Measurements from ENCODE around the gene GRID1. TPM values are rescaled to one million over a fixed set of nuclear protein-coding genes. Genes with fewer than 3 reads are reported as not detected.

Gene GRID1
- total RNA-seq, 1 experiment from 2014 or later: not detected

DNA sequence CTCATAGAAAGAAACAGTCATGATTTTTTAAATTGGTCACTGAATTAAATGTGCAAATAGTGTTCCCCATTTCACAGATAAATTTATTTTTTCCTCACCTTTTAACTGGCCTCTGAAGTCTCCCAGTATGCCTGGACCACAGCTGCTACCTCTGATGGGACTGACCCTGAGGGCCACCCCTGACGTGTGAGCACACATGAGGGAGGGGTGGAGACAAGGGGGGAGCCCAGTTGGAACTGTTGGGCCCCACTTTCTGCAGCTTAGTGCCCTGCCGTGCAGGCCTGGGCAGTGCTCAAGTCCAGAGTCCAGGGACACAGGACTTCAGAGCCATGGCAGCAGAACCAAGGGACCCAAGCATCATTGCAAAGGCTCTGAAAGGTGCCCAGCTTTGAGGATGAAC is 243.9 kb downstream of the GRID1 start:
- no peak overlapping the region for H3K9ac ChIP-seq (ENCODE audit: low read length)
- no peaks in the 10 kb centered on the region for H3F3A ChIP-seq (ENCODE audit: low read length, unreplicated experiment)
- H3K4me3 ChIP-seq (ENCODE audit: low read length): no peak overlapping the region
- ChIA-PET POLR2A (ENCODE audit: unreplicated experiment) (no interaction called here), CTCF (no interaction called here)
- no peaks in the 10 kb centered on the region for H3K36me3 ChIP-seq (ENCODE audit: low read depth, low read length)
- no peak overlapping the region for H2AFZ ChIP-seq (ENCODE audit: low read length)
- no peak overlapping the region for H3K4me2 ChIP-seq (ENCODE audit: low read length)
- ATAC-seq (no peak), DNase-seq (no peak)
- H3K9me2 ChIP-seq (replicated peaks; ENCODE audit: low read length): no peaks in the 10 kb centered on the region
- no peaks in the 10 kb centered on the region for H3K27me3 ChIP-seq (ENCODE audit: low read length)
- H3K27ac ChIP-seq (ENCODE audit: low read length): no peak overlapping the region
- TF ChIP-seq EZH2phosphoT487 (IDR thresholded peaks at IDR 0.05; ENCODE audit: borderline replicate concordance, low read length) (no peak), EZH2 (IDR thresholded peaks at IDR 0.05; ENCODE audit: low read length, unreplicated experiment) (no peak)
- TF ChIP-seq, protein P1, sequence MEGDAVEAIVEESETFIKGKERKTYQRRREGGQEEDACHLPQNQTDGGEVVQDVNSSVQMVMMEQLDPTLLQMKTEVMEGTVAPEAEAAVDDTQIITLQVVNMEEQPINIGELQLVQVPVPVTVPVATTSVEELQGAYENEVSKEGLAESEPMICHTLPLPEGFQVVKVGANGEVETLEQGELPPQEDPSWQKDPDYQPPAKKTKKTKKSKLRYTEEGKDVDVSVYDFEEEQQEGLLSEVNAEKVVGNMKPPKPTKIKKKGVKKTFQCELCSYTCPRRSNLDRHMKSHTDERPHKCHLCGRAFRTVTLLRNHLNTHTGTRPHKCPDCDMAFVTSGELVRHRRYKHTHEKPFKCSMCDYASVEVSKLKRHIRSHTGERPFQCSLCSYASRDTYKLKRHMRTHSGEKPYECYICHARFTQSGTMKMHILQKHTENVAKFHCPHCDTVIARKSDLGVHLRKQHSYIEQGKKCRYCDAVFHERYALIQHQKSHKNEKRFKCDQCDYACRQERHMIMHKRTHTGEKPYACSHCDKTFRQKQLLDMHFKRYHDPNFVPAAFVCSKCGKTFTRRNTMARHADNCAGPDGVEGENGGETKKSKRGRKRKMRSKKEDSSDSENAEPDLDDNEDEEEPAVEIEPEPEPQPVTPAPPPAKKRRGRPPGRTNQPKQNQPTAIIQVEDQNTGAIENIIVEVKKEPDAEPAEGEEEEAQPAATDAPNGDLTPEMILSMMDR (conservative IDR thresholded peaks at IDR 0.05; ENCODE audit: low read depth, low read length): no peak
- H3K9me3 ChIP-seq (ENCODE audit: low read length): no peaks in the 10 kb centered on the region
- no peaks in the 10 kb centered on the region for H3K4me1 ChIP-seq (ENCODE audit: insufficient read depth, low read length)
- H4K20me1 ChIP-seq (ENCODE audit: low read length): no peaks in the 10 kb centered on the region
- intact Hi-C loops (cut with micrococcal nuclease): no loop called here
- BruUV-seq (replicated peaks): no TSS peak
- no peaks in the 10 kb centered on the region for H3K79me2 ChIP-seq (ENCODE audit: low read length)

DNA sequence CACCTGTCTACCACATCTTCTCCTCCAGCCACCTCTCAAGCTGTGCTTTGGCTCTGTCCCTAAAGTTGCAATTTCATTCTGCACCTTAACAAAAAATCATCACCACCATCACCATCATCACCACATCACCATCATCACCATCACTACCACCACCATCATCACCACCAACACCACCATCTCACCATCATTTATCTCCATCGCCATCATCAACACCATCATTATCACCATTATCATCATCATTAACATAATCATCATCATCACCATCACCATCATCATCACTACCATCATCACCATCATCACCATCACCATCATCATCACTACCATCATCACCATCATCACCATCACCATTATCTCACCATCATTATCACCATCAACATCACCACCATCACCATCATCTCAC is 245.4 kb downstream of the GRID1 start:
- Histone ChIP-seq H3K27ac (ENCODE audit: low read length) (no peak overlapping the region), H3K27me3 (ENCODE audit: low read length) (no peaks in the 10 kb centered on the region), H3K4me3 (ENCODE audit: low read length) (no peak overlapping the region), H3K9me2 (replicated peaks; ENCODE audit: low read length) (no peaks in the 10 kb centered on the region), H3K4me1 (ENCODE audit: insufficient read depth, low read length) (no peaks in the 10 kb centered on the region), H2AFZ (ENCODE audit: low read length) (no peak overlapping the region), H3K36me3 (ENCODE audit: low read depth, low read length) (no peaks in the 10 kb centered on the region), H3K9me3 (ENCODE audit: low read length) (no peaks in the 10 kb centered on the region), H4K20me1 (ENCODE audit: low read length) (no peaks in the 10 kb centered on the region), H3K79me2 (ENCODE audit: low read length) (no peaks in the 10 kb centered on the region), H3K9ac (ENCODE audit: low read length) (no peak overlapping the region), H3F3A (ENCODE audit: low read length, unreplicated experiment) (no peaks in the 10 kb centered on the region), H3K4me2 (ENCODE audit: low read length) (no peak overlapping the region)
- POLR2A ChIA-PET (ENCODE audit: unreplicated experiment): no interaction called here
- TF ChIP-seq, protein P1 (conservative IDR thresholded peaks at IDR 0.05; ENCODE audit: low read depth, low read length): no peak
- TF ChIP-seq EZH2phosphoT487 (IDR thresholded peaks at IDR 0.05; ENCODE audit: borderline replicate concordance, low read length) (no peak), EZH2 (IDR thresholded peaks at IDR 0.05; ENCODE audit: low read length, unreplicated experiment) (no peak)
- intact Hi-C loops (cut with micrococcal nuclease): no loop called here
- DNase-seq (no peak), ATAC-seq (no peak)
- BruUV-seq (replicated peaks): no TSS peak
- CTCF ChIA-PET: no interaction called here

DNA sequence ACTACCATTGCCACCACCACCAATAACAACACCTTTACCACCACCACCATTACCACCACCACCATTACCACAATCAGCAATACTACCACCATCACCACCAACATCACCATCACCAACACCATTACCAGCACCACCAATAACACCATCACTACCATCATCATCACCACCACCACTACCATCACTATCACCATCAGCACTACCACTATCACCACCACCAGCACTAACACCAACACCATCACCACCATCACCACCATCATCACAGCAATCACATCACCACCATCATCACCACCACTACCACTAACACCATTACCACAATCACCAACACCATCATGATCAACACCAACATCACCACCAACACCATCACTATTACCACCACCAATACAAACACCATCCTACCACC is 249.5 kb downstream of the GRID1 start:
- no peak overlapping the region for H3K27ac ChIP-seq (ENCODE audit: low read length)
- no peaks in the 10 kb centered on the region for H4K20me1 ChIP-seq (ENCODE audit: low read length)
- no peak overlapping the region for H3K4me3 ChIP-seq (ENCODE audit: low read length)
- no peaks in the 10 kb centered on the region for H3K79me2 ChIP-seq (ENCODE audit: low read length)
- TF ChIP-seq EZH2 (IDR thresholded peaks at IDR 0.05; ENCODE audit: low read length, unreplicated experiment) (no peak), EZH2phosphoT487 (IDR thresholded peaks at IDR 0.05; ENCODE audit: borderline replicate concordance, low read length) (no peak)
- TF ChIP-seq, protein P1 (conservative IDR thresholded peaks at IDR 0.05; ENCODE audit: low read depth, low read length): no peak
- intact Hi-C loops (cut with micrococcal nuclease): no loop called here
- no peaks in the 10 kb centered on the region for H3F3A ChIP-seq (ENCODE audit: low read length, unreplicated experiment)
- ChIA-PET CTCF (no interaction called here), POLR2A (ENCODE audit: unreplicated experiment) (no interaction called here)
- no TSS peak for BruUV-seq (replicated peaks)
- no peaks in the 10 kb centered on the region for H3K27me3 ChIP-seq (ENCODE audit: low read length)
- H3K9me2 ChIP-seq (replicated peaks; ENCODE audit: low read length): no peaks in the 10 kb centered on the region
- no peaks in the 10 kb centered on the region for H3K4me1 ChIP-seq (ENCODE audit: insufficient read depth, low read length)
- no peaks in the 10 kb centered on the region for H3K9me3 ChIP-seq (ENCODE audit: low read length)
- DNase-seq (no peak), ATAC-seq (no peak)
- H2AFZ ChIP-seq (ENCODE audit: low read length): no peak overlapping the region
- no peak overlapping the region for H3K4me2 ChIP-seq (ENCODE audit: low read length)
- no peaks in the 10 kb centered on the region for H3K36me3 ChIP-seq (ENCODE audit: low read depth, low read length)
- H3K9ac ChIP-seq (ENCODE audit: low read length): no peak overlapping the region

Measured in PC-3 (cell line).